Measurements from ENCODE around the gene STMN3. TPM values are rescaled to one million over a fixed set of nuclear protein-coding genes. Genes with fewer than 3 reads are reported as not detected.
"Not testable (repeated sequence)": the region's sequence is repeated elsewhere in the genome, so short reads cannot be mapped to it uniquely, and the experiment has no call there.

Gene STMN3
- total RNA-seq, 1 experiment from 2014 or later = 27.9 TPM

- Mint-ChIP-seq H3K4me3 (ENCODE audit: unreplicated experiment) (no peak overlapping the region), H3K27ac (ENCODE audit: unreplicated experiment) (no peak overlapping the region), H3K4me1 (ENCODE audit: low read depth, unreplicated experiment) (no peaks in the 10 kb centered on the region), H3K9me3 (ENCODE audit: unreplicated experiment) (peaks cover 14% of the 10 kb centered on the region), H3K27me3 (ENCODE audit: insufficient read depth, unreplicated experiment) (no peaks in the 10 kb centered on the region), H3K36me3 (ENCODE audit: insufficient read depth, unreplicated experiment) (peaks cover 44% of the 10 kb centered on the region)
- Histone ChIP-seq H3K9me3 (peaks cover 7% of the 10 kb centered on the region), H3K4me1 (no peaks in the 10 kb centered on the region), H3K36me3 (ENCODE audit: control insufficient read depth, insufficient read depth, low read length) (peaks cover 10% of the 10 kb centered on the region), H3K4me3 (ENCODE audit: low read depth, low read length) (no peak overlapping the region), H3K27me3 (replicated peaks; ENCODE audit: control insufficient read depth, insufficient read depth, low read length) (no peaks in the 10 kb centered on the region)
- ChIA-PET CTCF (interaction anchor here (0.5 kb wide), 1 partner anchor 839 kb away, joined by 3 read pairs; no protein-coding TSS in a partner anchor), POLR2A (interaction anchor here (0.6 kb wide), 1 partner anchor 24 kb away, joined by 8 read pairs; no protein-coding TSS in a partner anchor)
- no peak for TF ChIP-seq CTCF (IDR thresholded peaks at IDR 0.05; ENCODE audit: insufficient read depth in 1 of 2, low read depth in 1 of 2, low read length in 1 of 2, severe bottlenecking in 1 of 2, unreplicated experiment in 1 of 2)
- intact Hi-C loops (cut with micrococcal nuclease; ENCODE audit: unreplicated experiment) = no loop called here
- DNase-seq = no peak
- no TSS peak for BruUV-seq (replicated peaks)
Observed at GRCh38 chr20:63617876-63618265, 35.4 kb downstream of the STMN3 start.

- no peak for TF ChIP-seq CTCF (IDR thresholded peaks at IDR 0.05; ENCODE audit: insufficient read depth in 1 of 2, low read depth in 1 of 2, low read length in 1 of 2, severe bottlenecking in 1 of 2, unreplicated experiment in 1 of 2)
- no peaks in the 10 kb centered on the region for H3K4me1 ChIP-seq
- H3K9me3 ChIP-seq = peaks cover 7% of the 10 kb centered on the region
- BruUV-seq (replicated peaks) = no TSS peak
- no peaks in the 10 kb centered on the region for H3K27me3 ChIP-seq (replicated peaks; ENCODE audit: control insufficient read depth, insufficient read depth, low read length)
- Mint-ChIP-seq H3K4me3 (ENCODE audit: unreplicated experiment) (no peak overlapping the region), H3K27ac (ENCODE audit: unreplicated experiment) (no peak overlapping the region), H3K4me1 (ENCODE audit: low read depth, unreplicated experiment) (no peaks in the 10 kb centered on the region), H3K36me3 (ENCODE audit: insufficient read depth, unreplicated experiment) (peaks cover 41% of the 10 kb centered on the region), H3K27me3 (ENCODE audit: insufficient read depth, unreplicated experiment) (no peaks in the 10 kb centered on the region), H3K9me3 (ENCODE audit: unreplicated experiment) (peaks cover 14% of the 10 kb centered on the region)
- no peak overlapping the region for H3K4me3 ChIP-seq (ENCODE audit: low read depth, low read length)
- ChIA-PET CTCF (interaction anchor here (0.5 to 0.7 kb wide), 4 partner anchors 79 to 838 kb away, joined by 3 to 4 read pairs (median 3); no protein-coding TSS in a partner anchor), POLR2A (interaction anchor here (0.6 kb wide), 1 partner anchor 25 kb away, joined by 8 read pairs; no protein-coding TSS in a partner anchor)
- peaks cover 10% of the 10 kb centered on the region for H3K36me3 ChIP-seq (ENCODE audit: control insufficient read depth, insufficient read depth, low read length)
- no peak for DNase-seq
- intact Hi-C loops (cut with micrococcal nuclease; ENCODE audit: unreplicated experiment) = no loop called here
Observed at GRCh38 chr20:63617092-63617875, 35.9 kb downstream of the STMN3 start.

- H3K4me1 ChIP-seq; DNase-seq; H3K4me3 Mint-ChIP-seq (ENCODE audit: unreplicated experiment); H3K27me3 ChIP-seq (replicated peaks; ENCODE audit: control insufficient read depth, insufficient read depth, low read length); BruUV-seq (replicated peaks); intact Hi-C loops (cut with micrococcal nuclease; ENCODE audit: unreplicated experiment); H3K4me1 Mint-ChIP-seq (ENCODE audit: low read depth, unreplicated experiment); H3K27ac Mint-ChIP-seq (ENCODE audit: unreplicated experiment); H3K4me3 ChIP-seq (ENCODE audit: low read depth, low read length); H3K9me3 ChIP-seq; H3K36me3 ChIP-seq (ENCODE audit: control insufficient read depth, insufficient read depth, low read length); H3K27me3 Mint-ChIP-seq (ENCODE audit: insufficient read depth, unreplicated experiment): not testable (repeated sequence)
- CTCF ChIA-PET = interaction anchor here (0.6 to 1.0 kb wide), 2 partner anchors 76 to 366 kb away, joined by 3 read pairs; no protein-coding TSS in a partner anchor
- TF ChIP-seq CTCF (IDR thresholded peaks at IDR 0.05; ENCODE audit: insufficient read depth in 1 of 2, low read depth in 1 of 2, low read length in 1 of 2, severe bottlenecking in 1 of 2, unreplicated experiment in 1 of 2) = peak in 1 of 2 experiments; percentile 54
- POLR2A ChIA-PET = interaction anchor here (0.6 kb wide), 2 partner anchors 28 to 73 kb away, joined by 3 to 11 read pairs; no protein-coding TSS in a partner anchor
- peaks cover 14% of the 10 kb centered on the region for H3K9me3 Mint-ChIP-seq (ENCODE audit: unreplicated experiment)
- H3K36me3 Mint-ChIP-seq (ENCODE audit: insufficient read depth, unreplicated experiment) = peaks cover 47% of the 10 kb centered on the region
Observed at GRCh38 chr20:63613863-63614594, 39.2 kb downstream of the STMN3 start.

Measured in Caco-2 (cell line).